Skeletal muscle tissue (tissue), 4 donors: ENCODE measurements around the gene CCDC192. TPM values are rescaled to one million over a fixed set of nuclear protein-coding genes. Genes with fewer than 3 reads are reported as not detected.

Experiments
- H3K27ac ChIP-seq: one replicate; pipeline ENCODE4 v1.7.0; 2013; ENCODE audit warnings: mild to moderate bottlenecking, low read depth, low read length, inconsistent platforms
- H3K27me3 ChIP-seq, 3 donors: one replicate each; pipeline ENCODE4 v1.7.0; 2013; ENCODE audit warnings: low read length in 3 of 3; ENCODE audit not compliant: control insufficient read depth in 3 of 3, insufficient read depth in 3 of 3
- H3K36me3 ChIP-seq, 3 donors: one replicate each; pipeline ENCODE4 v1.7.0; 2013; ENCODE audit warnings: low read length in 3 of 3; ENCODE audit not compliant: control insufficient read depth in 3 of 3, insufficient read depth in 3 of 3
- H3K4me1 ChIP-seq, 3 donors: one replicate each; pipeline ENCODE4 v1.7.0; 2013; ENCODE audit warnings: low read length in 3 of 3, mild to moderate bottlenecking in 3 of 3; ENCODE audit not compliant: control insufficient read depth in 3 of 3, insufficient read depth in 3 of 3
- H3K4me3 ChIP-seq, 3 donors: one replicate each; pipeline ENCODE4 v1.7.0; 2013; ENCODE audit warnings: low read length in 3 of 3
- H3K9ac ChIP-seq, 3 donors: one replicate each; pipeline ENCODE4 v1.7.0; 2013; ENCODE audit warnings: low read length in 3 of 3, mild to moderate bottlenecking in 3 of 3, moderate library complexity in 2 of 3, low read depth in 1 of 3
- H3K9me3 ChIP-seq, 3 donors: one replicate each; pipeline ENCODE4 v1.7.0; 2013; ENCODE audit warnings: low read length in 3 of 3; ENCODE audit not compliant: control insufficient read depth in 3 of 3
- total RNA-seq: library from RNA; depleted of rRNA; stranded (reverse); fragments of >200 nt; gene quantifications from one replicate; pipeline ENCODE4 v1.2.3, GENCODE V29; 2014
- donor health status: Osteomylitis.

The CCDC192 gene
- total RNA-seq, 1 donor from 2014 or later, result not detected

- Histone ChIP-seq H3K9ac (no peak overlapping the region), H3K27ac (no peak overlapping the region), H3K4me1 (peaks cover 0 to 2% (median 0%) of the 10 kb centered on the region in 3 donors), H3K27me3 (no peaks in the 10 kb centered on the region), H3K9me3 (no peaks in the 10 kb centered on the region), H3K36me3 (no peaks in the 10 kb centered on the region), H3K4me3 (no peak overlapping the region)
These were observed 233.3 kb downstream of the CCDC192 start for GRCh38 chr5:127936439-127936972.

GRCh38 chr5:127938746-127939145 is 235.6 kb downstream of the CCDC192 start:
- Histone ChIP-seq H3K27me3 (no peaks in the 10 kb centered on the region), H3K9me3 (no peaks in the 10 kb centered on the region)

GRCh38 chr5:127940854-127941253 is 237.7 kb downstream of the CCDC192 start:
- Histone ChIP-seq H3K27me3 (no peaks in the 10 kb centered on the region), H3K9ac (no peak overlapping the region), H3K9me3 (no peaks in the 10 kb centered on the region), H3K27ac (peak overlapping the region; percentile 26), H3K36me3 (no peaks in the 10 kb centered on the region), H3K4me3 (peak overlapping the region in 1 of 3 donors; percentile 20), H3K4me1 (peaks cover 0 to 9% (median 0%) of the 10 kb centered on the region in 3 donors)

More at GRCh38 chr5:127938746-127939145, 235.6 kb downstream of the CCDC192 start:
- no peak overlapping the region for H3K9ac ChIP-seq
- no peak overlapping the region for H3K27ac ChIP-seq
- peaks cover 0 to 9% (median 0%) of the 10 kb centered on the region in 3 donors for H3K4me1 ChIP-seq
- no peaks in the 10 kb centered on the region for H3K36me3 ChIP-seq
- H3K4me3 ChIP-seq, result no peak overlapping the region

- H3K4me3 ChIP-seq, result peak overlapping the region in 1 of 3 donors; percentile 32
- peak overlapping the region; percentile 26 for H3K27ac ChIP-seq
- H3K4me1 ChIP-seq, result peaks cover 0 to 9% (median 0%) of the 10 kb centered on the region in 3 donors
- H3K9ac ChIP-seq, result no peak overlapping the region
- H3K9me3 ChIP-seq, result no peaks in the 10 kb centered on the region
- no peaks in the 10 kb centered on the region for H3K27me3 ChIP-seq
- H3K36me3 ChIP-seq, result no peaks in the 10 kb centered on the region
These were observed 238.5 kb downstream of the CCDC192 start for GRCh38 chr5:127941646-127942045.

- Histone ChIP-seq H3K27me3 (no peaks in the 10 kb centered on the region), H3K4me1 (peaks cover 0 to 9% (median 0%) of the 10 kb centered on the region in 3 donors), H3K27ac (no peak overlapping the region), H3K36me3 (no peaks in the 10 kb centered on the region), H3K9me3 (no peaks in the 10 kb centered on the region), H3K4me3 (peak overlapping the region in 1 of 3 donors; percentile 39), H3K9ac (no peak overlapping the region)
These were observed 239.3 kb downstream of the CCDC192 start for GRCh38 chr5:127942246-127943060.

- Histone ChIP-seq H3K27ac (no peak overlapping the region), H3K4me1 (peaks cover 0 to 9% (median 0%) of the 10 kb centered on the region in 3 donors), H3K9ac (no peak overlapping the region), H3K27me3 (no peaks in the 10 kb centered on the region), H3K9me3 (no peaks in the 10 kb centered on the region), H3K4me3 (no peak overlapping the region), H3K36me3 (no peaks in the 10 kb centered on the region)
These were observed 239.8 kb downstream of the CCDC192 start for GRCh38 chr5:127943061-127943371.

- H3K27me3 ChIP-seq, result no peaks in the 10 kb centered on the region
- no peak overlapping the region for H3K4me3 ChIP-seq
- no peak overlapping the region for H3K9ac ChIP-seq
- no peak overlapping the region for H3K27ac ChIP-seq
- no peaks in the 10 kb centered on the region for H3K9me3 ChIP-seq
- H3K36me3 ChIP-seq, result no peaks in the 10 kb centered on the region
- peaks cover 0 to 7% (median 0%) of the 10 kb centered on the region in 3 donors for H3K4me1 ChIP-seq
These were observed 240.9 kb downstream of the CCDC192 start for GRCh38 chr5:127944125-127944524.

GRCh38 chr5:127947941-127948340 is 244.8 kb downstream of the CCDC192 start:
- Histone ChIP-seq H3K4me1 (no peaks in the 10 kb centered on the region), H3K9me3 (no peaks in the 10 kb centered on the region), H3K36me3 (no peaks in the 10 kb centered on the region), H3K27ac (no peak overlapping the region), H3K27me3 (no peaks in the 10 kb centered on the region), H3K4me3 (no peak overlapping the region), H3K9ac (no peak overlapping the region)

- no peaks in the 10 kb centered on the region for H3K9me3 ChIP-seq
- no peak overlapping the region for H3K9ac ChIP-seq
- H3K27ac ChIP-seq, result no peak overlapping the region
- no peak overlapping the region for H3K4me3 ChIP-seq
- no peaks in the 10 kb centered on the region for H3K4me1 ChIP-seq
- H3K27me3 ChIP-seq, result no peaks in the 10 kb centered on the region
- H3K36me3 ChIP-seq, result no peaks in the 10 kb centered on the region
These were observed 247.7 kb downstream of the CCDC192 start for GRCh38 chr5:127950707-127951391.

GRCh38 chr5:127951791-127952190 is 248.6 kb downstream of the CCDC192 start:
- no peaks in the 10 kb centered on the region for H3K9me3 ChIP-seq
- no peak overlapping the region for H3K9ac ChIP-seq
- H3K4me1 ChIP-seq, result no peaks in the 10 kb centered on the region
- H3K27ac ChIP-seq, result no peak overlapping the region
- H3K27me3 ChIP-seq, result no peaks in the 10 kb centered on the region
- H3K4me3 ChIP-seq, result no peak overlapping the region
- H3K36me3 ChIP-seq, result peaks cover 0 to 3% (median 0%) of the 10 kb centered on the region in 3 donors
